Activated T-helper 17 cell treated with anti-CD3 and anti-CD28 coated beads, Interleukin-2, amount 50 U/mL, for 72 hours (primary cell): Measurements from ENCODE around the gene MCOLN3. TPM values are rescaled to one million over a fixed set of nuclear protein-coding genes. Genes with fewer than 3 reads are reported as not detected.

Experiments
- total RNA-seq, 2 donors: library from RNA; stranded (reverse); gene quantifications; one replicate each; pipeline ENCODE4 v1.2.3, GENCODE V29; 2022

Gene MCOLN3
- total RNA-seq, 2 donors from 2014 or later, result 0.43 to 0.90 TPM

Other genes with a start within 250 kb of the MCOLN3 start
- 1 to 10 TPM in 1 of 2 donors, not detected in 1; 1.1 TPM for gene LPAR3, start 155.3 kb downstream of the MCOLN3 start, total RNA-seq
- 10 to 100 TPM; 25.6 to 43.8 TPM for gene MCOLN2, start 51.4 kb downstream of the MCOLN3 start, total RNA-seq
- 1 to 10 TPM; 1.4 to 2.3 TPM for gene SYDE2, start 152.5 kb upstream of the MCOLN3 start, total RNA-seq
- 10 to 100 TPM; 16.9 to 19.1 TPM for gene C1orf52, start 211.2 kb upstream of the MCOLN3 start, total RNA-seq
- gene BCL10, start 228.1 kb upstream of the MCOLN3 start, total RNA-seq, result 10 to 100 TPM; 28.3 to 63.7 TPM